GM23248 (cell line): ENCODE measurements around the gene CEP131.

Source experiments
- EZH2 ChIP-seq: fragments of 200-600 bp; sonication (generic); IDR thresholded peaks from 2 replicates; pipeline ENCODE4 v1.6.1; 2018; ENCODE audit warnings: antibody characterized with exemption, mild to moderate bottlenecking; ENCODE audit not compliant: insufficient read depth, poor library complexity, severe bottlenecking
- EZH2phosphoT487 ChIP-seq: fragments of 200-600 bp; sonication (generic); IDR thresholded peaks from 2 replicates; pipeline ENCODE4 v1.6.1; 2018; ENCODE audit warnings: antibody characterized with exemption, moderate library complexity, mild to moderate bottlenecking, low read depth; ENCODE audit not compliant: insufficient read depth

DNA sequence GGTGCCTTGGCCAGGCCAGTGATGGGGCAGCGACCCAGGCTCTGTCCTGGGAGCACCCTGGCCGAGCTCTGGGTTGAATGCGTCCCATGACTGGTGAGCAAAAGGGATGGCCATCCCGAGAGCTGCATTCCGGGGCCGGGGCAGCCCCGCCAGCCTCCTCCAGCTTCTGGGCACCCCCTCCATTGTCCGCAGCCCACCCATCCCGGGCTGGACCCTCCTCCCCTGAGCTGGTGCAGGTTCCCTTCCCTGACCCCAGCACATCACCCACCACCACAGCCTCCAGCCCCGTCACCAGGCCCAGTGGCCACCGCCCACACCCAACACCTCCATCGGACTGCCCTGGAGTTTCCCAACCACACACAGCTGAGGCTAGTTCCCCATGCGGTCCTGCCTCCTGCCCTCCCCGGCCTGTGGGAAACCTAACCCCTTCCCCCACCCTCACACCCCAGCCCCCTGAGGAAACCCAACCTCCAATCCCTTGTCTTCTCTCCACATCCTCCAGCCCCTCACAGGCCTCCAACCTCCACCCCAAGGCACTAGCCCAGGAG lies 73.7 kb downstream of the CEP131 start:
- no peak for TF ChIP-seq EZH2
- TF ChIP-seq EZH2phosphoT487: no peak
